Subcutaneous adipose tissue (tissue), 4 donors: ENCODE results near the gene AFTPH. TPM values are rescaled to one million over a fixed set of nuclear protein-coding genes. Genes with fewer than 3 reads are reported as not detected.

Experiments
- total RNA-seq, 4 donors: library from RNA; depleted of rRNA; stranded (reverse); fragments of >200 nt; gene quantifications; one replicate each; pipeline ENCODE4 v1.1.0, GENCODE V29; 2016
- TF ChIP-seq, protein P1 (sequence below): fragments of 450-650 bp; IDR thresholded peaks from one replicate; pipeline ENCODE4 v1.5.1; 2016; ENCODE audit warnings: low read depth, mild to moderate bottlenecking, control low read depth, antibody characterized with exemption, moderate library complexity

The AFTPH gene
- total RNA-seq, 4 donors from 2014 or later: 39.2 to 50.5 (median 44.7) TPM

DNA sequence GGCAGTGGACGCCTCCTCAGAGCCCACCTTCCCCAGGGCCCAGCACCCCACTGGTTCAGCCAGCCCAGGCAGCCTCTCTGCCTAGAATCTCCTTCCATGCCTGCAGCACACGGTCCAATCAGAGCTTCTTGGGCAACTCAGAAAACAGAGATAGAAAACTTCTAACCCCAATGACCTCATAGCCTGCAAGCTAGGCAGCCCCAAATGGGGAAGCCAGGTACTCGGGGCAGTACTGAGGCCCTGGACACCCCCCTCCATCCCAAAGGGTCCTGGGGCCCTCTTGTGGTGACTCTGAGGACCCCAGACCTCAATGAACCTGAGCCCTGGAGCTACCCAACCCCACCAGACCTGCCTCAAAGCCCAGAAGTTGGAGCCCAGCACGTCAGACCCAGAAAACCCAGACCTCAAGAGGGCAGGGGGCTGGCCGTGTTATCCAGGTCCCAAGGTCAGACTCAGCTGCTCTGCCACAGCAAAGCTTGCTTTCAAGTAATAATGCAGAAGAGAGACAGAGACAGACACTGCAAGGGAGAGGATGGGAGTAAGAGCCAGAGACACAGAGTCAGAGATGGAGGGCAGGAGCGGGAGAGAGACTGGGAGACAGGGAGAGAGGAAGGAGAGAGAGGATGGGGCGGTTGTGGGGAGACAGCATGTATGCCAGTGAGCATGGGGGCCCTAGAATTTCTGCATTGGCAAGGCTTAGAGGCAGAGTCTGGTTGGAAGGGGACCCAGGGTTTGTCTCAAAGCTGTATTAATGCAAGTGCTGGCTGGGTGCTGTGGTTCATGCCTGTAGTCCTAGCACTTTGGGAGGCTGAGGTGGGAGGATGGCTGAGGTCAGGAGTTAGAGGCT lies 101.4 kb downstream of the AFTPH start:
- TF ChIP-seq, protein P1, sequence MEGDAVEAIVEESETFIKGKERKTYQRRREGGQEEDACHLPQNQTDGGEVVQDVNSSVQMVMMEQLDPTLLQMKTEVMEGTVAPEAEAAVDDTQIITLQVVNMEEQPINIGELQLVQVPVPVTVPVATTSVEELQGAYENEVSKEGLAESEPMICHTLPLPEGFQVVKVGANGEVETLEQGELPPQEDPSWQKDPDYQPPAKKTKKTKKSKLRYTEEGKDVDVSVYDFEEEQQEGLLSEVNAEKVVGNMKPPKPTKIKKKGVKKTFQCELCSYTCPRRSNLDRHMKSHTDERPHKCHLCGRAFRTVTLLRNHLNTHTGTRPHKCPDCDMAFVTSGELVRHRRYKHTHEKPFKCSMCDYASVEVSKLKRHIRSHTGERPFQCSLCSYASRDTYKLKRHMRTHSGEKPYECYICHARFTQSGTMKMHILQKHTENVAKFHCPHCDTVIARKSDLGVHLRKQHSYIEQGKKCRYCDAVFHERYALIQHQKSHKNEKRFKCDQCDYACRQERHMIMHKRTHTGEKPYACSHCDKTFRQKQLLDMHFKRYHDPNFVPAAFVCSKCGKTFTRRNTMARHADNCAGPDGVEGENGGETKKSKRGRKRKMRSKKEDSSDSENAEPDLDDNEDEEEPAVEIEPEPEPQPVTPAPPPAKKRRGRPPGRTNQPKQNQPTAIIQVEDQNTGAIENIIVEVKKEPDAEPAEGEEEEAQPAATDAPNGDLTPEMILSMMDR: no peak

DNA sequence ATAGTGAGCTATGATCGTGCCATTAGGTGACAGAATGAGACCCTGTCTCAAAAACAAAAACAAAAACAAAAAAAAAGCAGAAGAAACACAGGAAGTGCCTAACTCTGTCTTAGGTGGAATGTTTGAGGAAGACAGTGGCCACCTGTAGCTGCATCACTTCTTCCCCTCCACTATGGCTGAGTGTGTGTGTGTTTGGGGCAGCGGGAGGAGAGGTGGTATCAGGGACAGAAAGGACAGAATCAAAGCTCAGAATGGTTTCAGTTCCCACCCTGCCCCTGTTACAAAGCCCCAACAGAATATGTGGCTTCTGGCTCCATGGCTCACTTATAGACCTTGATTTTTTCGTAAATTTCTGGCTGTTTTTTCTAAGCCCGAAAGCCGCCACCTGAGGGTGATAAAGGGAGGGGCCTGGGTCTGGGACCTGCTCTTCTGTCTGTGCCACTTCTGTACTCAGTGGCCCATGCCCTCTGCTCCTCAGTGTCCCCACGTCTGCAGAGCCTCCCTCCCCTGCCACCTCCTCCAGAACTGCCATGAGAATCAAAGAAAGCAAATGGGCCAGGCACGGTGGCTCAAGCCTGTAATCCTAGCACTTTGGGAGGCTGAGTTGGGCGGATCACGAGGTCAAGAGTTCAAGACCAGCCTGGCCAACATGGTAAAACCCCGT lies 102.2 kb downstream of the AFTPH start:
- TF ChIP-seq, protein P1: no peak

DNA sequence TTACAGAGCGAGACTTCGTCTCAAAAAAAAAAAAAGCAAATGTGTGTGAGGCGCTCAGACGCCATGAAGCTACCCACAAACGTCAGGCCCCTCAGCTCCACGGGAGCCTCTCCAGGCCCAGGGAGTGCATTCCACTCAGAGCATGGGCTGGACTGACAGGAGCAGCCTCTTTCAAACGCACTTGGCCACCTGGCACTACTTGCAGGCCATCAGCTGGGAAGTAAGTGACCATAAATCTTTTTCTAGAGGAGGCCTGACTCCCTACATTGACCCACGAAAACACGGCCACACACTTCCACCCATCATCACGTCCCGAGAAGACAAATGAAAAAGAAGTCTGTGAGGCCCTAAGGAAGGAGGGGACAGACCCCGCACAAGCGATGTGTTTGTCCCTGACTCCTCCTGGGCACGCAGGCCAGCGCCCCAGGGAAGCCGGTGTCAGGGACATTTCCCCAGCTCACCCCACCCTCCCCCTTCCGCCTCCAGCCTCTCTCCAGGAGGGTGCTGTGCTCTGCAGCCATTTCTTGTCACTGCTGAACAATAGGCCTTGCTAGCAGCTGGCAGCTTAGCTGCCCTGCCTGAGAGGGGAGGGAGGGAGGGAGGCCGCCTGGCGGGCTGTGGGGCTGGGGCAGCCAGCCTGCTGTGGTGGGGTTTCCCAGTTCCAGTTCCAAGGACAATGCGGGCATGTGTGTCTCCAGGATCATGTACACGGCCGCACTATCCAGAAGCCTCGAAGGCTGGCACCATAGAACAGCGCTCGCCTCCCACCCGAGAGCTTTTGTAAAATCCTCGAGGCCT lies 103.0 kb downstream of the AFTPH start:
- TF ChIP-seq, protein P1: no peak

DNA sequence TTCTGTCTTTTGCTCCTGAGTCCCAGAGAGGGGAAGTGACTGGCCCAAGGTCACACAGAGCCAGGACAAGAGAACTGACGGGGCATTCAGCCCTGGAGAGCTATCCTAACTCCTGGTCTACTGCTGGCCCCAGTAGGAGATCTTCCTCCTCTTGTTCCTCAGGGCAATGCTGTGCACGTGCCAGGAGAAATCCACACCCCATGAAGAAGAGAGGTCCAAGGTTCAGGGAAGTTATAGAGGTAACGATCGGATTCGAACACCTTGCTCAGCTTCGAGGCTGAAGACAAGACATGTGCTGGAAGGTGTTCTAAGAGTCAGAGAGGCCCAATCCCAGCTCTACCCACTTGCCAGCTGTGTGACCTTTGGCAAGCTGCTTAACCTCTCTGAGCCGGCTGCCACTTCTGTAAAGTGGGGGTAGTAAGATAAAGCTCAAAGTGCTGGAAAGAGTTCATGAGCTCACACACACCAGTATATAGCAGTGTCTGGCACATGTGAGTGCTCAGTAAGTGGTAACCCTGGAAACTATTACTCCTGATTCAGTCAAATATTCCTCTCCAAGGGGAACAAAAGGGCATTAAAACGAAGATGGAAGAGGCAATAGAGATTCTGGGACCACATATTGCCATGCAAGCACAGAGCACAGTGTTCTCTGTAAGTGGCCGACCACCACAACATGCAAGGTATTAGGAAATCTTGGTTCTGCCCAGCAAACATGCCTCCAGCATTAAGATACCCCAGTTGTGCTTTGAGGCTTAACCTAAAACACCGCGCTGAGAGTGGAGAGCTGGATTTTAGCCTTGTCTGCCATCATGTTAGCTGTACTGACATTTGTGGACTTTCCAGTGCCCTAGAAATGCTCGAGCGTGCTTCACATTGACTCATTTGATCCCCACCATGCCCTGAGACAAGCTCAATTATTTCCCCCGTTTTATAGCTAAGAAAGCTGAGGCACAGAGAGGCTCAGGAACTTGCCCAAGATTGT lies 104.0 kb downstream of the AFTPH start:
- TF ChIP-seq, protein P1: no peak

DNA sequence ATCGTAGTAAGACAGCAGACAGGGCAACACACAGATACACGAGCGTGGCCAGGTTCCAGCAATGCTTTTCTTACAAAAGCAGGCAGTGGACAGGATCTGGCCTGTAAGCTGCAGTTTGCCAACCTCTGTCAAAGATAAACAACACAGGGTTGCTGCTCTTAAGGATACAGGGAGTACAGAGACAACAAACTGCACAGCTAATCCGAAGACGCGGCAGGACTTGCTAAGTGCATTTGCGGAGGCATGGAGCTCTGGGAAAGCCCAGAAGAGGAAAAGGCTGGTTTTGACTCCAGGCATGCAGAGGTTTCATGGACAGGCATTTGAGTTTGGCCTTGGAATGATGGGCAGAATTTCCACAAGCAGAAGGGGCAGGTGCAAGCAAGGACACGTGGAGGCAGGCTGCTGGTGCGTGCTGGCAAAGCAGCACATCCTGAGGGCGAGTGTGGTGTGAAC lies 105.2 kb downstream of the AFTPH start:
- TF ChIP-seq, protein P1: no peak

DNA sequence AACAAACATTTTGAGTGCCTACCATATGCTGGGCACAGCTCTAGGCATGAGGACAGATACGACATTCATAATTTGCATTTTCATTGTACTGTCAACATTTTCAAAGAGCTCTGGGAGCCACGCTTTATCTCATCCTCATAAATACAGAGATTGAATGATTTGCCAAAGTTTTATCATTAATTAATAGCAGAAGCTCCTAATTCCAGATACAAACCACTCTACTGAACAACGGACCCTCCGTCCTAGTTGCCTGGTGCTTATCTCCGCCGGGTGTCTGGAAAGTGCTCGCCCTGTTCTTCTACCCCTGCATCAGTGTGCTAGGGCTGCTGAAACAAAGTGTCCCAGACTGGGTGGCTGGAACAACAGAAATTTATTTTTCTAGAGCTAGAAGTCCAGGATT lies 105.7 kb downstream of the AFTPH start:
- TF ChIP-seq, protein P1: no peak
